MCF 10A (cell line): ENCODE results near the gene GPD1L. TPM values are rescaled to one million over a fixed set of nuclear protein-coding genes. Genes with fewer than 3 reads are reported as not detected.

Source experiments
- BruUV-seq: library from RNA; stranded (reverse); fragments of 400-500 nt; replicated peaks from 2 replicates; lab custom pipeline; 2021; lab: Mats Ljungman, UMichigan
- CTCF ChIA-PET: fragments of 300-600 bp; sonication (Branson Sonifier 250); formaldehyde crosslinking; extraction: SDS; loops from one replicate; lab custom pipeline; 2021; ENCODE audit warnings: antibody characterized with exemption, inconsistent platforms; lab: Yijun Ruan, JAX
- POLR2A ChIA-PET: fragments of 300-600, 350-650 bp; sonication (Branson Sonifier 250); formaldehyde crosslinking; extraction: SDS; loops from one replicate; lab custom pipeline; 2020; ENCODE audit warnings: antibody characterized with exemption, inconsistent platforms; lab: Yijun Ruan, JAX
- DNase-seq: peaks from one replicate; pipeline ENCODE4 v3.0.0-alpha.2; 2018; ENCODE audit not compliant: unreplicated experiment
- H3K27ac Mint-ChIP-seq: one replicate; pipeline ENCODE4 v1.8.0; 2022; ENCODE audit warnings: mild to moderate bottlenecking, low read depth, mixed read lengths; ENCODE audit not compliant: unreplicated experiment
- H3K27me3 Mint-ChIP-seq: one replicate; pipeline ENCODE4 v1.8.0; 2022; ENCODE audit warnings: mixed read lengths; ENCODE audit not compliant: insufficient read depth, unreplicated experiment
- H3K36me3 Mint-ChIP-seq: one replicate; pipeline ENCODE4 v1.8.0; 2022; ENCODE audit warnings: mild to moderate bottlenecking, moderate library complexity, mixed read lengths; ENCODE audit not compliant: insufficient read depth, unreplicated experiment
- H3K4me1 Mint-ChIP-seq: one replicate; pipeline ENCODE4 v1.8.0; 2022; ENCODE audit warnings: mixed read lengths; ENCODE audit not compliant: insufficient read depth, unreplicated experiment
- H3K4me3 Mint-ChIP-seq: one replicate; pipeline ENCODE4 v1.8.0; 2022; ENCODE audit warnings: mild to moderate bottlenecking, moderate library complexity, mixed read lengths; ENCODE audit not compliant: unreplicated experiment
- H3K9me3 Mint-ChIP-seq: one replicate; pipeline ENCODE4 v1.8.0; 2022; ENCODE audit warnings: mixed read lengths; ENCODE audit not compliant: unreplicated experiment
- intact Hi-C: fragments of 100-400 bp; cut with micrococcal nuclease; formaldehyde crosslinking; loops from 2 replicates; pipeline ENCODE4 v1.14.1; 2022
- total RNA-seq: library from RNA; stranded (reverse); gene quantifications from 2 replicates; pipeline ENCODE4 v1.2.3, GENCODE V29; 2022
- TF ChIP-seq, protein P1 (sequence below): fragments of 200-600 bp; IDR thresholded peaks from one replicate; pipeline ENCODE4 v1.8.0; 2022; ENCODE audit warnings: antibody characterized with exemption, mild to moderate bottlenecking; ENCODE audit not compliant: unreplicated experiment

Gene GPD1L
- total RNA-seq, 1 experiment from 2014 or later, result 9.7 TPM

DNA sequence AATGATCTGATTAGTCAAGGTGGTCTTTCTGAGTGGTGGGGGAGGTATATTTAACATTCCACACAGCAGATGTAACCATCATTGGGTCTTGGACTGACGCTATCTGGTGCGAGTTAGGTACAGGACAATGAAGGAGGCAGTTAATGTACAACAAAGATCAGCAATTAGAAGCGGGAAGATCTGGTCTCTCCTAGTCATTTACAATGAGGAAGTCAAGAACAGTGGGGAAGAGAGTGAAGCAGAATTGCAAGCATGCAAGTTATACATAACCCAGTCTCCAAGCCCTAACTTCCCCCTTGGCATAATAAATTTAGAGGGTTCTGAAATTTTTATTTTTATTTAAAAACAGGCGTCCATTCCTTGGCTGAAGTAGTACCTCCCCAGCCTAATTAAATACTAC is 14.1 kb downstream of the GPD1L start:
- no peak for DNase-seq
- TF ChIP-seq, protein P1, sequence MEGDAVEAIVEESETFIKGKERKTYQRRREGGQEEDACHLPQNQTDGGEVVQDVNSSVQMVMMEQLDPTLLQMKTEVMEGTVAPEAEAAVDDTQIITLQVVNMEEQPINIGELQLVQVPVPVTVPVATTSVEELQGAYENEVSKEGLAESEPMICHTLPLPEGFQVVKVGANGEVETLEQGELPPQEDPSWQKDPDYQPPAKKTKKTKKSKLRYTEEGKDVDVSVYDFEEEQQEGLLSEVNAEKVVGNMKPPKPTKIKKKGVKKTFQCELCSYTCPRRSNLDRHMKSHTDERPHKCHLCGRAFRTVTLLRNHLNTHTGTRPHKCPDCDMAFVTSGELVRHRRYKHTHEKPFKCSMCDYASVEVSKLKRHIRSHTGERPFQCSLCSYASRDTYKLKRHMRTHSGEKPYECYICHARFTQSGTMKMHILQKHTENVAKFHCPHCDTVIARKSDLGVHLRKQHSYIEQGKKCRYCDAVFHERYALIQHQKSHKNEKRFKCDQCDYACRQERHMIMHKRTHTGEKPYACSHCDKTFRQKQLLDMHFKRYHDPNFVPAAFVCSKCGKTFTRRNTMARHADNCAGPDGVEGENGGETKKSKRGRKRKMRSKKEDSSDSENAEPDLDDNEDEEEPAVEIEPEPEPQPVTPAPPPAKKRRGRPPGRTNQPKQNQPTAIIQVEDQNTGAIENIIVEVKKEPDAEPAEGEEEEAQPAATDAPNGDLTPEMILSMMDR, result no peak
- POLR2A ChIA-PET, result no interaction called here
- peaks cover 6% of the 10 kb centered on the region for H3K4me1 Mint-ChIP-seq
- no TSS peak for BruUV-seq
- no peak overlapping the region for H3K4me3 Mint-ChIP-seq
- no peaks in the 10 kb centered on the region for H3K36me3 Mint-ChIP-seq
- CTCF ChIA-PET, result interaction anchor here (0.6 kb wide), 1 partner anchor 101 kb away, joined by 3 read pairs; no protein-coding TSS in a partner anchor
- H3K27me3 Mint-ChIP-seq, result no peaks in the 10 kb centered on the region
- intact Hi-C loops, result no loop called here
- H3K9me3 Mint-ChIP-seq, result no peaks in the 10 kb centered on the region
- no peak overlapping the region for H3K27ac Mint-ChIP-seq

DNA sequence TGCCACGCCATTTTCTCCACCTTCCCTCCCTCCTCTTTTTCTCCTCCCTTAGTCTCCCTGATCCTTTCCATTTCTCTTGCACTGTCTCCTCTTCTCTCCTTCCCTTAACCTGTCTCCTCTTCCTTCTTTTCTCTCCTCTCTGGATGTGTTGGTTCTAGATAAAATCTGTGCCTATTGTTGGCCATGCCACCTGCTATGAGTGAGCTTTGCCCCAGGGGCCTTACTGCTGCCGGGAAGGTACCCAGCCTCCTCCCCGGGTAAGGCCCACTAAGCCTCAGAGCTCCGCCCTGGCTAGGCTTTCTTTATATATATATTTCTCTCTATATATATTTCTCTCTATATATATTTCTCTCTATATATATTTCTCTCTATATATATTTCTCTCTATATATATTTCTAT is 14.7 kb downstream of the GPD1L start:
- ChIA-PET CTCF (no interaction called here), POLR2A (no interaction called here)
- Mint-ChIP-seq H3K27ac (no peak overlapping the region), H3K9me3 (no peaks in the 10 kb centered on the region), H3K27me3 (no peaks in the 10 kb centered on the region), H3K36me3 (no peaks in the 10 kb centered on the region), H3K4me1 (peaks cover 6% of the 10 kb centered on the region), H3K4me3 (no peak overlapping the region)
- no peak for DNase-seq
- TF ChIP-seq, protein P1, result no peak
- BruUV-seq, result no TSS peak
- intact Hi-C loops, result no loop called here

DNA sequence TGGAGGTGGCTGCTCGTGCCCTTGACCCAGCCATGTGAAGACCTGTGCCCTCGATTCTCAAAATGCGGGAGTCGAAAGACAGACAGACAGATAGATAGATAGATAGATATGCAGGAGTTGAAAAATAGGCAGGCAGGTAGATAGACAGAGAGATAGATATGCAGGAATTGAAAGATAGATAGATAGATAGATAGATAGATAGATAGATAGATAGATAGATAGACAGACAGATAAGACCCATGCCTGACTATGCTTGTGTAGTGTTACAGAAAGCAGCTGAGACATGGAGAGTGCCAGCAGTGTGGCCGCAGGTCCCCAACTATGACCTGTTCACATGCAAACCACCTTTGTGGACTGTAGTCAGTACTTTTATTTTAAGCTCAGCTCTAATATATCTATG is 17.2 kb downstream of the GPD1L start:
- POLR2A ChIA-PET, result no interaction called here
- Mint-ChIP-seq H3K27me3 (no peaks in the 10 kb centered on the region), H3K4me3 (no peak overlapping the region), H3K9me3 (no peaks in the 10 kb centered on the region), H3K27ac (no peak overlapping the region), H3K36me3 (no peaks in the 10 kb centered on the region), H3K4me1 (peaks cover 6% of the 10 kb centered on the region)
- CTCF ChIA-PET, result interaction anchor here (2.7 kb wide), 1 partner anchor 21 kb away, joined by 10 read pairs; no protein-coding TSS in a partner anchor
- no peak for DNase-seq
- TF ChIP-seq, protein P1, result no peak
- BruUV-seq, result no TSS peak
- intact Hi-C loops, result no loop called here

DNA sequence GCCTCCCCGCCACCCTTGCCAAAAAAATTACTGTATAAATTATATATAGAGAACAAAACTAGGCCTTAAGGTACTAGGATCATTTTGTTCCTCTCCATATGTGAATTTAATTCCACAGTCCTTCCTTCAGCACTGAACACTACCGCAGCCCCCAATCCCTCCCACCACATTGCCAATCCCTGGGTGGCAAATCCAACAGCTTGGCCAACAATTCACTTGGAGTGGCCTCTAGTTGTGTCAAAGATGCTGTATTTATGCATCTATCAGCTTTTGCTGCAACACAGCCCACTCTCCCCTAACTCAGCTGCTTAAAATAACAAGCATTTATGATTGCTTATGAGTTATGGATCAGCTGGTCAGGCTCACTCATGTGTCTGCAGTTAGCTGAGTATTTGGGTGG is 18.6 kb downstream of the GPD1L start:
- Mint-ChIP-seq H3K27me3 (no peaks in the 10 kb centered on the region), H3K36me3 (no peaks in the 10 kb centered on the region), H3K4me1 (peaks cover 6% of the 10 kb centered on the region), H3K9me3 (no peaks in the 10 kb centered on the region), H3K4me3 (no peak overlapping the region), H3K27ac (no peak overlapping the region)
- intact Hi-C loops, result no loop called here
- no peak for DNase-seq
- no TSS peak for BruUV-seq
- TF ChIP-seq, protein P1, result no peak
- ChIA-PET POLR2A (no interaction called here), CTCF (interaction anchor here (1.0 to 2.7 kb wide), 3 partner anchors 8 to 50 kb away, joined by 3 to 10 read pairs (median 3); no protein-coding TSS in a partner anchor)
